ENCODE data around the gene DHRS3. TPM values are rescaled to one million over a fixed set of nuclear protein-coding genes. Genes with fewer than 3 reads are reported as not detected.

DHRS3 gene
- total and polyA plus RNA-seq, 2 experiments from 2014 or later = 12.5 to 15.3 TPM

GRCh38 chr1:12594966-12595756, 22.8 kb downstream of the DHRS3 start:
- Histone ChIP-seq H3K36me3 (no peaks in the 10 kb centered on the region), H3K4me1 (ENCODE audit: low read depth) (peaks cover 6% of the 10 kb centered on the region), H3K27me3 (no peaks in the 10 kb centered on the region), H3K27ac (peak overlapping the region; percentile 19), H3K4me3 (peak overlapping the region; percentile 29), H3K9me3 (ENCODE audit: low read depth) (no peaks in the 10 kb centered on the region)
- DNase-seq (ENCODE audit: low read depth in 1 of 2, low spot score in 1 of 2) = peak; percentile 71 to 91
- TF ChIP-seq CTCF (IDR thresholded peaks at IDR 0.05; ENCODE audit: low read depth, low read length) = no peak

- no peaks in the 10 kb centered on the region for H3K36me3 ChIP-seq
- no peaks in the 10 kb centered on the region for H3K9me3 ChIP-seq (ENCODE audit: low read depth)
- peaks cover 6% of the 10 kb centered on the region for H3K4me1 ChIP-seq (ENCODE audit: low read depth)
- no peak overlapping the region for H3K4me3 ChIP-seq
- no peak for DNase-seq (ENCODE audit: low read depth in 1 of 2, low spot score in 1 of 2)
- no peak for TF ChIP-seq CTCF (IDR thresholded peaks at IDR 0.05; ENCODE audit: low read depth, low read length)
- H3K27ac ChIP-seq = no peak overlapping the region
- H3K27me3 ChIP-seq = no peaks in the 10 kb centered on the region
Measured at GRCh38 chr1:12594490-12594889, 23.5 kb downstream of the DHRS3 start.

GRCh38 chr1:12593621-12594066, 24.4 kb downstream of the DHRS3 start:
- no peak for TF ChIP-seq CTCF (IDR thresholded peaks at IDR 0.05; ENCODE audit: low read depth, low read length)
- peaks cover 6% of the 10 kb centered on the region for H3K4me1 ChIP-seq (ENCODE audit: low read depth)
- peak in 1 of 2 donors; percentile 85 for DNase-seq (ENCODE audit: low read depth in 1 of 2, low spot score in 1 of 2)
- H3K4me3 ChIP-seq = no peak overlapping the region
- H3K27me3 ChIP-seq = no peaks in the 10 kb centered on the region
- H3K9me3 ChIP-seq (ENCODE audit: low read depth) = no peaks in the 10 kb centered on the region
- no peak overlapping the region for H3K27ac ChIP-seq
- H3K36me3 ChIP-seq = no peaks in the 10 kb centered on the region

- H3K4me3 ChIP-seq = no peak overlapping the region
- no peaks in the 10 kb centered on the region for H3K36me3 ChIP-seq
- no peak for TF ChIP-seq CTCF (IDR thresholded peaks at IDR 0.05; ENCODE audit: low read depth, low read length)
- no peak overlapping the region for H3K27ac ChIP-seq
- H3K4me1 ChIP-seq (ENCODE audit: low read depth) = peaks cover 6% of the 10 kb centered on the region
- DNase-seq (ENCODE audit: low read depth in 1 of 2, low spot score in 1 of 2) = no peak
- no peaks in the 10 kb centered on the region for H3K27me3 ChIP-seq
- no peaks in the 10 kb centered on the region for H3K9me3 ChIP-seq (ENCODE audit: low read depth)
Measured at GRCh38 chr1:12592496-12592895, 25.5 kb downstream of the DHRS3 start.

GRCh38 chr1:12591267-12591938, 26.6 kb downstream of the DHRS3 start:
- H3K27ac ChIP-seq = no peak overlapping the region
- no peak overlapping the region for H3K4me3 ChIP-seq
- peaks cover 5% of the 10 kb centered on the region for H3K4me1 ChIP-seq (ENCODE audit: low read depth)
- no peaks in the 10 kb centered on the region for H3K27me3 ChIP-seq
- H3K9me3 ChIP-seq (ENCODE audit: low read depth) = no peaks in the 10 kb centered on the region
- DNase-seq (ENCODE audit: low read depth in 1 of 2, low spot score in 1 of 2) = peak in 1 of 2 donors; percentile 69
- no peaks in the 10 kb centered on the region for H3K36me3 ChIP-seq
- TF ChIP-seq CTCF (IDR thresholded peaks at IDR 0.05; ENCODE audit: low read depth, low read length) = no peak
